T-cell (primary cell): ENCODE data around the gene CD74. TPM values are rescaled to one million over a fixed set of nuclear protein-coding genes. Genes with fewer than 3 reads are reported as not detected.
A peak's percentile ranks its signal among the peaks of the same experiment; 100 is the strongest.

Experiments used
- ATAC-seq, 4 experiments: fragments of 200-7000 bp in 3 of 4; fragments of 150-1000 bp in 1 of 4; cut with Tn5 transposase; replicated peaks in 1 of 4; 1 replicate in 3 of 4; 2 replicates in 1 of 4; pipeline ENCODE4 v1.10.0; 2021; ENCODE audit warnings: moderate library complexity in 3 of 4, mild to moderate bottlenecking in 2 of 4, moderate number of reproducible peaks in 1 of 4
- CTCF ChIA-PET, 2 donors: fragments of 300-600 bp; sonication (Branson Sonifier 250); formaldehyde crosslinking; loops; one replicate each; lab custom pipeline; 2022; ENCODE audit warnings: antibody characterized with exemption in 2 of 2; lab: Charles Lee
- POLR2A ChIA-PET, 2 donors: fragments of 300-600 bp; sonication (Branson Sonifier 250); formaldehyde crosslinking; loops; one replicate each; lab custom pipeline; 2022; ENCODE audit warnings: antibody characterized with exemption in 2 of 2; lab: Charles Lee
- DNase-seq, 35 experiments: peaks; one replicate each; pipeline versions ENCODE4 v3.0.0 to v3.0.0-alpha.2; 2013 to 2023
- H3K27ac ChIP-seq: one replicate; pipeline ENCODE4 v1.5.1; 2013; ENCODE audit warnings: low read length
- H3K27me3 ChIP-seq, 2 experiments: replicated peaks in 1 of 2; 1 replicate in 1 of 2; 2 replicates in 1 of 2; pipeline versions ENCODE4 v1.6.1 to v1.7.0; 2013; ENCODE audit warnings: low read length in 1 of 2, mixed read lengths in 1 of 2; ENCODE audit not compliant: control insufficient read depth in 2 of 2, insufficient read depth in 2 of 2; ENCODE audit errors: extremely low read depth in 1 of 2
- H3K36me3 ChIP-seq, 2 donors: 1 replicate in 1 of 2; 2 replicates in 1 of 2; pipeline versions ENCODE4 v1.6.1 to v1.7.0; 2013; ENCODE audit warnings: low read length in 1 of 2; ENCODE audit not compliant: control insufficient read depth in 2 of 2, insufficient read depth in 1 of 2; ENCODE audit errors: extremely low read depth in 1 of 2
- H3K4me1 ChIP-seq, 2 experiments: 1 replicate in 1 of 2; 2 replicates in 1 of 2; pipeline versions ENCODE4 v1.6.1 to v1.7.0; 2013; ENCODE audit warnings: low read length in 2 of 2, mixed read lengths in 1 of 2; ENCODE audit not compliant: insufficient read depth in 2 of 2, control insufficient read depth in 1 of 2; ENCODE audit errors: extremely low read depth in 1 of 2
- H3K4me3 ChIP-seq, 2 donors: 1 replicate in 1 of 2; 2 replicates in 1 of 2; pipeline versions ENCODE4 v1.5.1 to v1.7.0; 2013; ENCODE audit warnings: mild to moderate bottlenecking in 2 of 2, low read length in 1 of 2, moderate library complexity in 1 of 2; ENCODE audit not compliant: control insufficient read depth in 1 of 2; ENCODE audit errors: extremely low read depth in 1 of 2
- H3K9me3 ChIP-seq: 2 replicates; pipeline ENCODE4 v1.7.0; 2013
- H3K27ac Mint-ChIP-seq, 2 donors: one replicate each; pipeline ENCODE4 v1.8.0; 2020 to 2021; ENCODE audit warnings: mild to moderate bottlenecking in 2 of 2, mixed read lengths in 2 of 2
- H3K27me3 Mint-ChIP-seq, 2 donors: one replicate each; pipeline ENCODE4 v1.8.0; 2021 to 2022; ENCODE audit warnings: mixed read lengths in 2 of 2
- H3K36me3 Mint-ChIP-seq: one replicate; pipeline ENCODE4 v1.8.0; 2021; ENCODE audit warnings: mixed read lengths
- H3K4me1 Mint-ChIP-seq, 3 donors: one replicate each; pipeline ENCODE4 v1.8.0; 2020 to 2022; ENCODE audit warnings: mixed read lengths in 3 of 3, mild to moderate bottlenecking in 1 of 3
- H3K4me3 Mint-ChIP-seq, 3 donors: one replicate each; pipeline ENCODE4 v1.8.0; 2020 to 2022; ENCODE audit warnings: mild to moderate bottlenecking in 3 of 3, mixed read lengths in 3 of 3, moderate library complexity in 3 of 3
- H3K9me3 Mint-ChIP-seq, 3 donors: one replicate each; pipeline ENCODE4 v1.8.0; 2020 to 2022; ENCODE audit warnings: mixed read lengths in 3 of 3
- WGBS: methylation state at CpG from one replicate; pipeline ENCODE4 v1.1.5; 2013; ENCODE audit warnings: missing lambda C conversion rate; ENCODE audit not compliant: insufficient coverage; 5-methylcytosine and 5-hydroxymethylcytosine counted together
- total RNA-seq, 35 experiments: library from RNA in 6 of 35; stranded (reverse) in 6 of 35; fragments of 120-200 nt in 1 of 35; gene quantifications; one replicate each; pipeline versions ENCODE4 v1.2.1 to v1.2.4 and lab custom pipeline; 2013 to 2026

Gene CD74
- total RNA-seq, 5 donors from 2014 or later (not counting 1 experiment from before 2014, with no cell fraction given): 201 to 512 (median 406) TPM

GRCh38 chr5:150446088-150446487 lies 33.4 kb upstream of the CD74 start:
- H3K4me3 ChIP-seq: no peak overlapping the region
- Mint-ChIP-seq H3K27me3 (no peaks in the 10 kb centered on the region), H3K27ac (peak overlapping the region; percentile 11 to 49), H3K9me3 (no peaks in the 10 kb centered on the region), H3K36me3 (peaks cover 57% of the 10 kb centered on the region), H3K4me1 (peaks cover 26 to 37% (median 35%) of the 10 kb centered on the region in 3 donors), H3K4me3 (peak overlapping the region in 1 of 3 donors; percentile 42)
- ChIA-PET CTCF (interaction anchor here (0.6 to 1.2 kb wide), 2 partner anchors 9 to 12 kb away, joined by 3 read pairs; no protein-coding TSS in a partner anchor), POLR2A (interaction anchor here in 1 of 2 donors (0.7 to 1.3 kb wide), 2 partner anchors 35 to 802 kb away, joined by 3 to 4 read pairs; no protein-coding TSS in a partner anchor)
- no peak for ATAC-seq
- no peaks in the 10 kb centered on the region for H3K27me3 ChIP-seq
- no peak overlapping the region for H3K27ac ChIP-seq
- 71% methylated on average over 1 of the region's 2 CpGs for WGBS
- H3K9me3 ChIP-seq: no peaks in the 10 kb centered on the region
- peaks cover 19 to 53% of the 10 kb centered on the region in 2 donors for H3K36me3 ChIP-seq
- H3K4me1 ChIP-seq: peaks cover 18 to 31% of the 10 kb centered on the region in 2 experiments
- no peak for DNase-seq

GRCh38 chr5:150444770-150445169 lies 32.1 kb upstream of the CD74 start:
- Mint-ChIP-seq H3K27ac (no peak overlapping the region), H3K4me3 (peak overlapping the region in 1 of 3 donors; percentile 14)
- CTCF ChIA-PET: interaction anchor here (1.1 to 1.7 kb wide), 2 partner anchors 46 to 256 kb away, joined by 3 to 4 read pairs; partner anchors contain the start of gene RBM22 (in 1 of the 2)

GRCh38 chr5:150443242-150444075 lies 30.7 kb upstream of the CD74 start:
- no peaks in the 10 kb centered on the region for H3K27me3 ChIP-seq
- Mint-ChIP-seq H3K27me3 (no peaks in the 10 kb centered on the region), H3K4me3 (no peak overlapping the region), H3K9me3 (no peaks in the 10 kb centered on the region), H3K4me1 (peaks cover 21 to 27% (median 26%) of the 10 kb centered on the region in 3 donors), H3K36me3 (peaks cover 46% of the 10 kb centered on the region), H3K27ac (no peak overlapping the region)
- ChIA-PET POLR2A (interaction anchor here in 1 of 2 donors (0.6 kb wide), 1 partner anchor 495 kb away, joined by 3 read pairs; no protein-coding TSS in a partner anchor), CTCF (interaction anchor here (1.1 to 1.7 kb wide), 2 partner anchors 45 to 257 kb away, joined by 3 to 4 read pairs; partner anchors contain the start of gene RBM22 (in 1 of the 2))
- peaks cover 22 to 53% of the 10 kb centered on the region in 2 donors for H3K36me3 ChIP-seq
- no peaks in the 10 kb centered on the region for H3K9me3 ChIP-seq
- ATAC-seq (peak in 2 of 4 experiments; percentile 9 to 21), DNase-seq (no peak)
- H3K27ac ChIP-seq: no peak overlapping the region
- peaks cover 15 to 21% of the 10 kb centered on the region in 2 experiments for H3K4me1 ChIP-seq
- H3K4me3 ChIP-seq: no peak overlapping the region
- WGBS: 80% methylated on average over 11 of the region's 15 CpGs

More at GRCh38 chr5:150444770-150445169, 32.1 kb upstream of the CD74 start:
- Mint-ChIP-seq H3K9me3 (no peaks in the 10 kb centered on the region), H3K4me1 (peaks cover 26 to 35% (median 33%) of the 10 kb centered on the region in 3 donors), H3K27me3 (no peaks in the 10 kb centered on the region), H3K36me3 (peaks cover 57% of the 10 kb centered on the region)
- no peak for DNase-seq
- H3K27ac ChIP-seq: no peak overlapping the region
- no peaks in the 10 kb centered on the region for H3K9me3 ChIP-seq
- peaks cover 18 to 29% of the 10 kb centered on the region in 2 experiments for H3K4me1 ChIP-seq
- no peaks in the 10 kb centered on the region for H3K27me3 ChIP-seq
- 94% methylated on average over 8 of the region's 9 CpGs for WGBS
- ATAC-seq: no peak
- no peak overlapping the region for H3K4me3 ChIP-seq
- H3K36me3 ChIP-seq: peaks cover 22 to 53% of the 10 kb centered on the region in 2 donors
- POLR2A ChIA-PET: interaction anchor here in 1 of 2 donors (0.6 kb wide), 1 partner anchor 52 kb away, joined by 9 read pairs; no protein-coding TSS in a partner anchor

- Mint-ChIP-seq H3K36me3 (peaks cover 38% of the 10 kb centered on the region), H3K4me1 (peaks cover 13 to 19% (median 18%) of the 10 kb centered on the region in 3 donors), H3K27ac (no peak overlapping the region), H3K9me3 (no peaks in the 10 kb centered on the region), H3K27me3 (no peaks in the 10 kb centered on the region), H3K4me3 (no peak overlapping the region)
- Histone ChIP-seq H3K27me3 (no peaks in the 10 kb centered on the region), H3K36me3 (peaks cover 22 to 46% of the 10 kb centered on the region in 2 donors), H3K4me1 (peaks cover 8 to 13% of the 10 kb centered on the region in 2 experiments), H3K27ac (no peak overlapping the region), H3K9me3 (no peaks in the 10 kb centered on the region), H3K4me3 (no peak overlapping the region)
- ChIA-PET CTCF (no interaction called here), POLR2A (no interaction called here)
- ATAC-seq (no peak), DNase-seq (no peak)
- WGBS: 81% methylated on average over 5 of the region's 6 CpGs
These were observed 30.0 kb upstream of the CD74 start for GRCh38 chr5:150442699-150443080.

GRCh38 chr5:150441813-150442698 lies 29.3 kb upstream of the CD74 start:
- Mint-ChIP-seq H3K9me3 (no peaks in the 10 kb centered on the region), H3K27me3 (no peaks in the 10 kb centered on the region), H3K27ac (peak overlapping the region; percentile 48), H3K4me1 (peaks cover 10 to 13% (median 12%) of the 10 kb centered on the region in 3 donors), H3K4me3 (no peak overlapping the region), H3K36me3 (peaks cover 32% of the 10 kb centered on the region)
- DNase-seq (no peak), ATAC-seq (peak in 2 of 4 experiments; percentile 15 to 22)
- H3K27ac ChIP-seq: no peak overlapping the region
- no peak overlapping the region for H3K4me3 ChIP-seq
- WGBS: 84% methylated on average over 12 of the region's 18 CpGs
- peaks cover 2 to 7% of the 10 kb centered on the region in 2 experiments for H3K4me1 ChIP-seq
- POLR2A ChIA-PET: no interaction called here
- H3K36me3 ChIP-seq: peaks cover 19 to 40% of the 10 kb centered on the region in 2 donors
- H3K9me3 ChIP-seq: no peaks in the 10 kb centered on the region
- H3K27me3 ChIP-seq: no peaks in the 10 kb centered on the region
- CTCF ChIA-PET: no interaction called here
